NCI-H146 treated with DMSO at 0.1 percent for 48 hours (cell line): ENCODE data around the gene NLK.
"Not testable (repeated sequence)": the region's sequence is repeated elsewhere in the genome, so short reads cannot be mapped to it uniquely, and the experiment has no call there.

Experiments used
- DNase-seq: peaks from one replicate; lab custom pipeline; 2025; ENCODE audit not compliant: unreplicated experiment; lab: John Stamatoyannopoulos, UW

Gene NLK

DNA sequence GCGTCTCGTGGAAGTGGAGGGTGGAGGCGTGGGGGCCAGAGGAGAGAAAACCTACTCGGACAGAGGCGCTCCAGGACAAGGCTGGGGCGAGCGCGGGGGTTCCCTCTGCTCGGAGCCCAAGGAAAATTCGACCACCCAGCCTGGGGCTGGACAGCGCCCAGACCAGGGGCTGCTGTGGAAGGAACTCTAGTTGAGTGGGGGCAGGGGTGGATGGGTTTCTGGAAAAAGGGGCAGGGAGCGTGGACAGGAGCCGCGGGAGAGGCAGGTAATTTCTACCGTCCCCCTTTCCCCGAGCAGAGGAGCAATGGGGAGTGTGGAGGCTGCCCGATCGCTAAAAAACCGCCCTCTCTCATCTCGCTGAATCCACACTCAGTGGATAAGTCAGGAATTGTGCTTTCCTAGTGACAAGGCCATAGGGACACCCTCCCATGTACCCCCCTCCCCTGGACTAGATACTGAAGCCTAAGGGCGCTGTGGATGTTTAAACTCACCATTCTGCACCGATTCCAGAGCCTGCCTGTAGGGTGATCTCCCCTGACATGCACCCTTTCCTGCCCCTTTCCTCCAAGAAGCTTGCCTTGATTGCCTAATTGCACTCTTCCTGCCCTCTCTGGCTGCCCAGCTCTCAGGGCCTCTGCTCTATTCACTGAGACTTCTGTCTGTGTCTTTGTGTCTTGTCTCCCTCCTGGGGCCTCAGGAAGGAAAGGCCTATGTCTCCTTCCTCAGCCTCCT, 185.8 kb downstream of the NLK start:
- no peak for DNase-seq

DNA sequence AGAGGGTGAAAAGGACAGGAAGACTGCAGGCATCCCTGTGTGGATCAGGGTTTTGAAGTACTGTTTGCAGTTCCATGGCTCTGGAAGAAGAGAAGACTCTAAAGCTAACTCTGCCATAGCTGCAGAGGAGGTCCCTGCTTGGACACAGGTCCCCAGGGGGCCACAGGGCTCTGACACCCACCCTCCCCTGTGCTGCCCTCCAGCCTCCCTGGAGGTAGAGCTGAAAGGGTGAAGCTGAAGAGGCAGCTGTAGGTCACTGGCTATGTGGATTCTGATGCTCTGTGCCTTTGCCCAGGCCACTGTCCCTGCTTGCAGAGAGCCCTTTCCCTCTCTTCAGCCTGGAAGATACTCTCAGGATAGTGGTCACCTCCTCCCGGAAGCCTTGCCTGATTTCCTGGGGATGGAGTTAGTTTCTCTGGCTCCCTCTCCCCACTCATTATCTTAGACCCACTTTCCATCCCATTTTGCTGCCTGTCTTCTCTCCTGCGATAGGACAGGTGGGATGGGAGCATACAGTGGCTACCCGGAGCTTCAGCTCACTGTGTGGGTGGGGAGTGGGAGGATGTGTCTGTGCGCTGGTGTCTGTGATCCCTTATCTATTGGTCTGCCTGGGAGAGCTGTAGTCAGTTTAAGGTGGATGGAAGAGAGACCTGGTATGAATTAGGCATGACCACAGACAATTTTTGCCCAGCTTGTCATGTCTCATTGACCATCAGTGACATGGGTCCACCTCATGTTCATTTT, 186.7 kb downstream of the NLK start:
- DNase-seq, result no peak

DNA sequence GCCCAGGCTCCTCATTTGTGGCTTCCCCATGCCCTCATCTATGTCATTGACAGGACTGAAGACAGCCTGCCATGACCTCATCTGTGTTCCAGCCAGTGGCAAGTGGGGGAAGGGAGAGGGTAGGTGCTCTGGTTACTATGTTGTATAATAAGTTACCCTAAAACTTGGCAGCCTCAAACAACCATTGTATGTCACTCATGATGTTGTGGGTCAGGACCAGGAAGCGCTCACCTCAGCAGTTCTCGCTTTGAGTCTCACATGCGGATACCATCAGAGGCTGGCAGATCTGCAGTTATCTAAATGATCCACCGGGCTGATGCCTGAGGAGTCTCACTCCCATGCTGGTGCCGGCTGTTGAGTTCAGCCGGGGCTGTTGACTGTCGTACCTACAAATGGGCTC, 187.5 kb downstream of the NLK start:
- no peak for DNase-seq

DNA sequence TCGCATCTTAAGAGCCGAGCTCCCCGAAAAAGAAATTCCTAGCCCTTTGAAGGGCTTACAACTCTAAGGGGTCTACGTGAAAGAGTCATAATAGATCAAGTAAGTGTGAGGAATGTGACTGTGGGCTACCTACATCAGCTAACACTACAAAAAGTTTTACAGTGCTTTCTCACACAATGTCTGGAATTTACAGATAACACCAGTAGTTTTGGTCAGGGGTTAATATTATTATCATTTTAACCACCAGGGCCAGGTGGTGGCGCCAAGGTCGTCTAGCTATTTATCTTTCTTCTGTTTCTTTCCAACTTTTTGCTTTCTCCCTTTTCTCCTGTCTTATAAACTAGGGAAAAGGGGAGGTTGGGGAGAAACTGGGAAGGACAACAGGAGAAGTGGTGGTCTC, 188.1 kb downstream of the NLK start:
- not testable (repeated sequence) for DNase-seq

DNA sequence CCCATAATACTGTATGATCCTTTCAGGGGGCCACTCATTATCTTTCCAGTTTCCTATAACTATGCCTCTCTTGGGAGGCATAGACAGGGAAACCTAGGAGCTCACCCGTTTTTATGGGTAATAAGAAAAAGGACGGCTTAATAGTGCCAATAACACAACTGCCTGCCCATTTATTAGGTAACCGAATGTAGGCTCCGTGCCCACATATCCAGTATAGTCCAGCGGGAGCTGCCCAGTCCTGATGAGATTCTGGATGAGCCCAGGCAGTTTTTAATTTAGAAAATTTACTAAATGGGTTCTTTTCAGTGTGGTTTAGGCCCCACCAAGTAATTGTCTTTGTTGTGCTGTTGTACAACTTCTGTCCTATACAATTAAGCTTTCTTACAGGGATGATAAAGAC, 189.1 kb downstream of the NLK start:
- not testable (repeated sequence) for DNase-seq

DNA sequence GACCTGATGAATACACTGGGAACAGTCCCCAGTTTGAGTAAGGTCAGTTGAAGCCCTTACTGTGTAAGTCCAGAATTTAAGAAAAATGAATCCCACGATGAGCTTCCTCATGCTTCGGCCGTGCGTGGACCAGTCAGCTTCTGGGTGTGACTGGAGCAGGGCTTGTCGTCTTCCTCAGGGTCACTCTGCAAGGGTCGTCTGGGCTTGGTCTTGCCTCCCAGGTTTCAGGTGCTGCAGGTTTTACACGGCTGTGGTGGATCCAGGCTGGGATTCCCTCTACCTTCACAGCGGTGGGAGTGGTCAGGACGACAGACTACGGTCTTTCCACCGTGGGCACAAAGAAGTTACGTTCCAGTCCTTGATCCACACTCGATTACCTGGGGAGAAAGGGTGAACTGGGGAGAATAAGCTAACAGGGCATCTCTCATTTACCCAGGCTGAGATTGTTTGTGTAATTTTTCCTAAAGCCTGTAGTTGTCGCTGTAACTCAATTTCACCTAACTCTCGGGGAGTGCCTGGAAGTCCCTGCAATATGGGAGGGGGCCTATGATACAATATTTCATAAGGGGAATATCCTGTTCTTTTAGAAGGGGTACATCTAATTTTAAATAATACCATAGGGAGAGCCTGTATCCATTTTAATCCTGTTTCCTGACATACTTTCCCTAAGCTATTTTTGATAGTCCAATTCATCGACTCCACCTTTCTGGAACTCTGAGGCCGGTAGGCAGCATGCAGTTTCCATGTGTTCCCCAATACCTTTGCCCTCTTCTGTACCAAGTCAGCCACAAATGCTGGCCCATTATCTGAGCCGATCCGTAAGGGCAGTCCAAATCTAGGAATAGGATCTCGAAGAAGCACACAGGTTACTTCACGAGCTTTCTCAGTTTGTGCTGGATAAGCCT, 190.7 kb downstream of the NLK start:
- DNase-seq, result not testable (repeated sequence)

DNA sequence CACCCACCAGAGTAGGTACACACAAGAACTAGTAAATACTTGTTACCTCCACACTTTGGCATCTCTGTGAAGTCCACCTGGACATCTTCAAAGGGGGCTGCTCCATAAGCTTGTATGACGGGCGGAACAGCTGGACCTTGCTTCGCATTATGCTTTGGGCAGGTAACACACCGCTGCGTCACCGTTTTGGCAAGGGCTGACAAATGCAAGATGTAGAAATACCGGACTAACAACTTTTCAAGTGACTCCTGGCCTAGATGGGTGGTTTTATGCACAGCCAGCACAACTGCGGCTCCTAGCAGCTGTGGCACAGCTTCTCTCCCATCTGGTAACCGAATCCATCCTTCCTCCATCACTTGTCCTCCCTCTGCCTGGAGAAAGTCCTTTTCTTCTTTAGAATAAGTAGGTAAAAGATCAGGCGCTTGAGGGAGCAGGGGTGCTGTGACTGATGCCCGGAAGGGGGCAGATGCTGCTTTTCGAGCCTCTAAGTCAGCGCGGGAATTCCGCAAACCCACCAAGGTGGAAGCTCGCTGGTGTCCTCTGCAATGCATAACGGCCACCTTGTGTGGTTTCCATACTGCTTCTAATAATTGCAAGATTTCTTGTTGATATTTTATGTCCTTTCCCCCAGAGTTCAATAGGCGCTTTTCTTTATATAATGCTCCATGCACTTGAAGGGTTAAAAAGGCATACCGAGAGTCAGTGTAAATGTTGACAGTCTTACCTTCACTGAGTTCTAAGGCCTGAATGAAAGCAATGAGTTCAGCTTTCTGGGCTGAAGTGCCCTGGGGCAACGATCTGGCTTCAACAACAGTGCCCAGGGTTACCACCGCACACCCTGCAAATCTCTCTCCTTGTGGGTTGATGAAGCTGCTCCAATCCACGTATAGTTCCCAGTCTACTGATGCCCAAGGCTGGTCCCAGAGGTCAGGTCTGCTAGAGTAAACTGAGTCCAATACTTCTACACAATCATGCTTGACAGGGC, 191.7 kb downstream of the NLK start:
- DNase-seq, result not testable (repeated sequence)

DNA sequence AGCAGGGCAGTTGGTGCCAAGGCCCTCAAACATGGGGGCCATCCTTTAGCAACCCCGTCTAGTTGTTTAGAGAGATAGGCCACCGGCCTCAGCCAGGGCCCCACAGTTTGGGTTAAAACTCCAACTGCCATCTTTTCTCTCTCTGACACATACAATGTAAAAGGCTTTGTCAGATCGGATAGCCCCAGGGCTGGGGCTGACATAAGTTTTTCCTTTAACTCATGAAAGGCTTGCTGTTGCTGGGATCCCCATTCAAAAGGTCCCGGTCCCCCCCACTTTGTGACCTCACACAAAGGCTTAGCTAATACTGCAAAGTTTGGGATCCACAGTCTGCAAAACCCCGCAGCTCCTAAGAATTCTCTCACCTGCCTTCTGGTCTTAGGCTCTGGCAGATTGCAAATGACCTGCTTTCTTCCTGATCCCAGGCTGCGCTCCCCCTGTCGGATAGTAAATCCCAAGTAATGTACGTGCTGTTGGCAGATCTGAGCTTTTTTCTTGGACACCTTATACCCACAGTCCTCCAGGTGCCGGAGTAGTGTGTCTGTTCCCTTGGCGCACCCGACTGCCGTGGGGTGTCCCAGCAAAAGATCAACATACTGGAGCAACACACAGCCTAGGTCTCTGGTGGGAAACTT, 192.7 kb downstream of the NLK start:
- not testable (repeated sequence) for DNase-seq

DNA sequence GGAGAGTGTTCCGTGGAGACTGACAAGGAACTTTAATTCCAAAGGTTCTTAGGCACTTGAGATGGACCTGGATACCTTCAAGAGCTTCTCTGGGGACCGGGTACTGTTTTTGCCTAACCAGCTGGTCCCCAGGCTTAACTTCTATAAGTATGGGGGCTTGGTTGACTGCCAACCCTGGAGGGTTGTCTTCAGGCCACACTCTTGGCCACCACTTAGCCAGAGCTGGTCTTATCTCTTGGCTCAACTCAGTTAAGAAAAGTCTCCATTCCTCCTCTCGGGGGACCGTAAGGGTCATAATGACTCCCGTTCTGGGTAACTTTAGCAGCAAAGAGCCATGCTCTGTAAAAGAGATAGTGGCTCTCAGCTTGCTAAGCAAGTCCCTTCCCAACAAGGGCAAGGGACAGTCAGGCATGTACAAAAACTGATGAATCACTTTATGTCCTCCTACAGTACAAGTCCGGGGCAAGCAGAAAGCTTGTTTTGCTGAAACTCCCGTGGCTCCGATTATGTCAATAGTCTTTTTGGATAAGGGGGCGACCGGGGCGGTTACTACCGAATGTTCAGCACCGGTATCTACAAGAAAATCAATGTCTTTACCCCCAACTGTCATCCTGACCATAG, 193.7 kb downstream of the NLK start:
- not testable (repeated sequence) for DNase-seq

DNA sequence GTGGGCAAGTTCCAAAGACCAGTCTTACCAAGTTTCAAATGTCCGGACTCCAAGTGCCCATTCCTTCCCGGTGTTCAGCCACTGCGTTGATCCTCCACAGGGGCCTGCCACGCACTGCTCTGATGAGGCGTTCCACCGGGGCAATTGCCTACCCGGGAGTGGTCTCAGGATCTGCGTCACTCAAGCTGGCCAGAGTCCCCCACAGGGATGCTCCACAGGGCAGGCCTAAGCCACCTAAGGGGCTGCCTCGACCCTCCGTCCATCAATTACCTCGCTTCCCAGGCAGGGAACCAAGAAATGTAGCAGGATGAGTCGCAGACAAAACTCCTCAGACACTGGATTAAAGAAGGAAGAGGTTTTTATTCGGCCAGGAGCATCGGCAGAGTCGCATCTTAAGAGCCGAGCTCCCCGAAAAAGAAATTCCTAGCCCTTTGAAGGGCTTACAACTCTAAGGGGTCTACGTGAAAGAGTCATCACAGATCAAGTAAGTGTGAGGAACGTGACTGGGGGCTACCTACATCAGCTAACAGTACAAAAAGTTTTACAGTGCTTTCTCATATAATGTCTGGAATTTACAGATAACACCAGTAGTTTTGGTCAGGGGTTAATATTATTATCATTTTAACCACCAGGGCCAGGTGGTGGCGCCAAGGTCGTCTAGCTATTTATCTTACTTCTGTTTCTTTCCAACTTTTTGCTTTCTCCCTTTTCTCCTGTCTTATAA, 196.2 kb downstream of the NLK start:
- DNase-seq, result not testable (repeated sequence)

DNA sequence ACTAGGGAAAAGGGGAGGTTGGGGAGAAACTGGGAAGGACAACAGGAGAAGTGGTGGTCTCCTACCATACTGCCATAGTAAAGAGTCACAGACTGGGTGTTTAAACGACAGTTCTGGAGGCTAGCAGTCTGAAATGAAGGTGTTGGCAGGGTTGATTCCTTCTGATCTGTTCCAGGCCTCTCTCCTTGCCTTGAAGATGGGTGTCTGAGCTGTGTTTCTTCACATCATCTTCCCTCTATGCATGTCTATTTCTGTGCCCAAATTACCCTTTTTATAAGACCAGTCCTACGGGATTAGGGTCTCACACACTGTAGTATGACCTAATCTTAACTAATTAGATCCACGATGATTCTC, 196.8 kb downstream of the NLK start:
- DNase-seq, result no peak

DNA sequence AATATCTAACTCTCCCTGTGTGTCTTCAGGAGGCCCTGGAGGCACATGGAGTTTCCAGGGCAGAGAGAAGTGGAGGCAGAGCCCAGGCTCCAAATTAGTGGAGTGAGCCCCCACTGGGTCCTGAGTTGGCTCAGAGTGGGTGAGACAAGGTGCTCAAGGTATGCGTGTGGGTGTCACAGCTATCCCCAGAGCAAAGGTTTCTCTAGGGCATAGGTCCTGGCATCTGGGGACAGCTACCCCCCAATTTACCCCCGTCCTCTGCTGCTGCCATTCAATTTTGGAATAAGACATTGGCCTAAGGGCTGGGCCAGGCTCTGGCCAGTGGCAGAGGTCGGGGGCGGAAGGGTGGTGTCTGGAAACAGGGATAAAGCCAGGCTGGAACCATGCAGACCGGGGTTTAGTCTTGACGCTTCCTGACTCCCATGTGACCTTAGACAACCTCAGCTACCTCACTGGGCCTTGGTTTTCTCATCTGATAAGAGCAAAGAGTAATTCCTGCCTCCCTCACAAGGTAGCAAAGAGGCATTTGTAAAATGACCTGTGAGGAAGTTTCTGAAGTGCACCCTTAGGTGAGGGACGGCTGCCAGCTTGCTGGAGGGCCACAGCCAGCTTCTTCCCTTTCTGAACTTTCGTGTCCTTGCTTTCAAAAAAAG, 198.3 kb downstream of the NLK start:
- no peak for DNase-seq

DNA sequence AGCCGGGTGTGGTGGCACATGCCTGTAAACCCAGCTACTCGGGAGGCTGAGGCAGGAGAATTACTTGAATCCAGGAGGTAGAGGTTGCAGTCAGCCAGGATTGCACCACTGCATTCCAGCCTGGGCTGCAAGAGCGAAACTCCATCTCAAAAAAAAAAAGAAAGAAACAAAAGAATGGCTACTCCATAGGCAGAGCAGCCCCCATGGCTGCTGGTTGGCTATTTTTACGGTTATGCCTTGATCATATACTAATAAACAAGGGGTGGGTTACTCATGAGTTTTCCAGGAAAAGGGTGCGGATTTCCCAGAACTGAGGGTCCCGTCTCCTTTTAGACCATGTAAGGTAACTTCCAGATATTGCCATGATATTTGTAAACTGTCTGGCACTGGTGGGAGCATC, 200.3 kb downstream of the NLK start:
- no peak for DNase-seq

DNA sequence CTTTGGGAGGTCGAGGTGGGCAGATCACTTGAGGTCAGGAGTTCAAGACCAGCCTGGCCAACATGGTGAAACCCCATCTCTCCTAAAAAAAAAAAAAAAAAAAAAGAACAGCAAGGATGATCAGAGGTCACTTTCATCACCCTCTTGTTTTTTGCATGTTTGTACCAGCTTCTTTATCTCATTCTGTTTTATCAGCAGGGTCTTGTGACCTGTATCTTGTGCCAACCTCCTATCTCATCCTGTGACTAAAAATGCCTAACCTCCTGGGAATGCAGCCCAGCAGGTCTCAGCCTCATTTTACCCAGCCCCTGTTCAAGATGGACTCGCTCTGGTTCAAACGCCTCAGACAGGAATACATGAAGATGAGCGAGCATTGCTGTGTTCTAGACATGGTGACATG, 200.8 kb downstream of the NLK start:
- DNase-seq, result not testable (repeated sequence)

DNA sequence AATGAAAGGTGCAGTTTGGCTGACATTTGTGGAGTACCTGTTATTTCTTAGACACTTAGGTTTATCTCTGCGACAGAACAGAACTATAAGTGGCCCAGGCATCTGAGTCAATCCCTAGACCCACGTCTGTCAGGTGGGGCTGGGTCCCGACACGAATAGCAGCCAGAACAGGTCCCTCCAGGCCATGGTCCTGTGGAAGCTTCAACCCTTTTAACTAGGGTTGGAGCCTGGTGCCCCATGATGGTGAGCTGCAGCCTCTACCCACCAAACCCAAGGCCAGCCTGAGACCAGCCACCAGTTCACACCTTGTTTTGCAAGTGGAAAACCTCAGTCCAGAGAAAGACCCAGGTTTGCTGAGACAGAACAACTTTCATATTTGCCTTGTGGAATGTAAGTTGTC, 202.0 kb downstream of the NLK start:
- no peak for DNase-seq
